ENCODE results near the gene CARD19. TPM values are rescaled to one million over a fixed set of nuclear protein-coding genes. Genes with fewer than 3 reads are reported as not detected.

The CARD19 gene
- total and polyA plus RNA-seq, 2 of the 8 experiments (the other 6 are each of a cell fraction or from before 2014, with no cell fraction given) = 21.2 to 112 TPM

DNA sequence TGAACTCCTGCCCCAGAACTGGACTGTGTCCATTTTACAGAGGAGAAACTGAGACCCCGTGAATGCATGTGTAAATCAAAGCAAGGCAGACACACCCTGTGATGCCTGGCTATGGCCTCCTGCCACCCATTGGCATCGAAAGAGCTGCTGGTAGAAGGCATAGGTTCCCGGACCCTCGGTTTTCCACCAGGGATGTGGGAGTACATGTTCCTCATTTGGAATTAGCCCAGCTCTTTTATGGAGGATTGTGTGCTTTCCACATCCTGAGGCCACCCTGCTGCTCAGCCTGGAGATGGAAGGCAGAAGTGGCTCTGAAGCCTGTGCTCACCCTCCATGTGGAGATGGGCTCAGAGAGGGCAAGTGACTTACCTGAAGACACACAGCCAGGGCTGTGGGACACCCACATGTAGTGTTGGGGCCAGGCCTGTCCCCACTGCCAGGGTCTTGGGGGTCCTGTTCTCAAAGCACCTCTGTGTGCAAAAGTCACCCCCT, 34.7 kb upstream of the CARD19 start:
- H2BK20ac ChIP-seq (ENCODE audit: low read length) = no peak overlapping the region
- H3K4me1 ChIP-seq (replicated peaks in 1 of 4; ENCODE audit: control insufficient read depth in 3 of 4, insufficient read depth in 4 of 4, low read length in 3 of 4) = peaks cover 0 to 31% (median 20%) of the 10 kb centered on the region in 4 experiments; a peak in 6 of 7 replicates
- H3K9ac ChIP-seq (replicated peaks in 1 of 4; ENCODE audit: extremely low read depth in 1 of 4, low read depth in 3 of 4, low read length in 3 of 4) = no peak overlapping the region
- TF ChIP-seq CTBP2 (IDR thresholded peaks at IDR 0.05; ENCODE audit: borderline replicate concordance, insufficient read depth, insufficient read length, low read length) = no peak
- no peak for TF ChIP-seq RFX5 (IDR thresholded peaks at IDR 0.05; ENCODE audit: borderline replicate concordance, low read depth, low read length)
- no peak for TF ChIP-seq CHD1 (IDR thresholded peaks at IDR 0.05; ENCODE audit: low read depth, low read length)
- TF ChIP-seq RNF2 (IDR thresholded peaks at IDR 0.05; ENCODE audit: borderline replicate concordance, low read depth, low read length, missing control alignments, poor library complexity, severe bottlenecking) = no peak
- peak; percentile 60; the same call in 1 of the 2 replicates for TF ChIP-seq KDM1A (IDR thresholded peaks at IDR 0.05; ENCODE audit: borderline replicate concordance, low read length)
- peaks cover 0 to 16% (median 7%) of the 10 kb centered on the region in 4 experiments; a peak in 5 of 7 replicates for H3K27me3 ChIP-seq (replicated peaks in 1 of 4; ENCODE audit: control insufficient read depth in 3 of 4, extremely low read depth in 1 of 4, insufficient read depth in 3 of 4, low read length in 3 of 4)
- no peaks in the 10 kb centered on the region for H3K36me3 ChIP-seq (ENCODE audit: control insufficient read depth in 2 of 4, insufficient read depth in 4 of 4, low read length in 3 of 4)
- DNase-seq (ENCODE audit: low read depth in 1 of 2, low spot score in 2 of 2) (no peak), FAIRE-seq (no peak)
- H3K23ac ChIP-seq (ENCODE audit: insufficient read length) = no peak overlapping the region
- no peak overlapping the region for H3K56ac ChIP-seq (replicated peaks; ENCODE audit: insufficient read length, low read depth, low read length)
- 0 out of 2 replicates have a peak overlapping the region, but pooled peaks have one; percentile 27 for H2BK12ac ChIP-seq (ENCODE audit: low read depth, low read length)
- no peak overlapping the region for H4K91ac ChIP-seq (replicated peaks; ENCODE audit: insufficient read length, low read length)
- ChIA-PET CTCF (ENCODE audit: partially characterized antibody) (interaction anchor here (0.8 to 2.1 kb wide), 4 partner anchors 36 to 107 kb away, joined by 3 to 9 read pairs (median 5); no protein-coding TSS in a partner anchor), POLR2A (ENCODE audit: partially characterized antibody) (interaction anchor here (1.2 kb wide), 1 partner anchor 36 kb away, joined by 3 read pairs; no protein-coding TSS in a partner anchor)
- H3K4ac ChIP-seq (replicated peaks; ENCODE audit: insufficient read length, low read depth, low read length) = no peak overlapping the region
- 86% methylated on average over 4 of the region's 4 CpGs; no CpG with 5 or more reads in 1 of the 2 experiments for WGBS, 2 experiments (ENCODE audit: extremely low coverage in 1 of 2, insufficient coverage in 1 of 2, insufficient read length in 1 of 2, insufficient replicate concordance in 2 of 2, low coverage in 1 of 2, low lambda C conversion rate in 2 of 2, missing lambda C conversion rate in 1 of 2)
- H4K20me1 ChIP-seq (replicated peaks in 1 of 2; ENCODE audit: control insufficient read depth in 1 of 2, insufficient read depth in 2 of 2, low read length in 2 of 2) = no peaks in the 10 kb centered on the region
- no peak overlapping the region for H2AFZ ChIP-seq (ENCODE audit: low read length)
- no peak overlapping the region for H3K14ac ChIP-seq (ENCODE audit: insufficient read length)
- no peak overlapping the region for H3K27ac ChIP-seq (ENCODE audit: low read depth, low read length)
- no peak overlapping the region for H2BK120ac ChIP-seq (replicated peaks; ENCODE audit: low read depth, low read length)
- no peak overlapping the region for H4K5ac ChIP-seq (ENCODE audit: insufficient read length, low read depth, low read length)
- H3K4me2 ChIP-seq (ENCODE audit: insufficient read depth in 1 of 2, low read depth in 2 of 2, low read length in 2 of 2) = no peak overlapping the region
- H4K8ac ChIP-seq (ENCODE audit: extremely low read depth, insufficient read depth, low read length) = no peak overlapping the region
- 0 out of 2 replicates have a peak overlapping the region, but pooled peaks have one; percentile 72 for H2BK15ac ChIP-seq (ENCODE audit: low read length)
- peaks cover 3% of the 10 kb centered on the region; the same call in 1 of the 2 replicates for H3K23me2 ChIP-seq (ENCODE audit: low read depth, low read length)
- no peaks in the 10 kb centered on the region for H3K9me3 ChIP-seq (ENCODE audit: insufficient read depth in 2 of 2, low read depth in 1 of 2, low read length in 1 of 2)
- H3K79me1 ChIP-seq (ENCODE audit: low read depth, low read length) = peaks cover 2% of the 10 kb centered on the region; the same call in 1 of the 2 replicates
- no peak overlapping the region for H3K4me3 ChIP-seq (ENCODE audit: extremely low read depth in 1 of 4, insufficient read depth in 2 of 4, low read depth in 3 of 4, low read length in 4 of 4)
- H2BK5ac ChIP-seq (ENCODE audit: low read depth, low read length) = no peak overlapping the region
- H3K79me2 ChIP-seq (ENCODE audit: control insufficient read depth in 1 of 2, insufficient read depth in 2 of 2, low read length in 2 of 2) = no peaks in the 10 kb centered on the region
- peak overlapping the region; percentile 92; the same call in 1 of the 2 replicates for H2AK5ac ChIP-seq (ENCODE audit: low read depth, low read length)
- H3K18ac ChIP-seq (ENCODE audit: extremely low read depth, low read length) = no peak overlapping the region

Measured in H1 (cell line).